Esophagus squamous epithelium (tissue), 4 donors: ENCODE measurements around the gene NDC1.
"Not testable (repeated sequence)": the region's sequence is repeated elsewhere in the genome, so short reads cannot be mapped to it uniquely, and the experiment has no call there.

Experiments used
- POLR2A ChIP-seq, 4 donors: fragments of 450-650 bp; IDR thresholded peaks; one replicate each; pipeline ENCODE4 v1.6.1; 2017; ENCODE audit warnings: antibody characterized with exemption in 4 of 4, mild to moderate bottlenecking in 4 of 4, moderate library complexity in 3 of 4
- TF ChIP-seq, protein P1 (sequence below), 6 experiments: fragments of 450-650 bp in 4 of 6; fragments of 200-600 bp in 2 of 6; sonication (generic) in 2 of 6; IDR thresholded peaks; one replicate each; pipeline ENCODE4 v1.5.1; 2016 to 2019; ENCODE audit warnings: antibody characterized with exemption in 6 of 6, mild to moderate bottlenecking in 4 of 6, moderate library complexity in 4 of 6

- TF ChIP-seq, protein P1, sequence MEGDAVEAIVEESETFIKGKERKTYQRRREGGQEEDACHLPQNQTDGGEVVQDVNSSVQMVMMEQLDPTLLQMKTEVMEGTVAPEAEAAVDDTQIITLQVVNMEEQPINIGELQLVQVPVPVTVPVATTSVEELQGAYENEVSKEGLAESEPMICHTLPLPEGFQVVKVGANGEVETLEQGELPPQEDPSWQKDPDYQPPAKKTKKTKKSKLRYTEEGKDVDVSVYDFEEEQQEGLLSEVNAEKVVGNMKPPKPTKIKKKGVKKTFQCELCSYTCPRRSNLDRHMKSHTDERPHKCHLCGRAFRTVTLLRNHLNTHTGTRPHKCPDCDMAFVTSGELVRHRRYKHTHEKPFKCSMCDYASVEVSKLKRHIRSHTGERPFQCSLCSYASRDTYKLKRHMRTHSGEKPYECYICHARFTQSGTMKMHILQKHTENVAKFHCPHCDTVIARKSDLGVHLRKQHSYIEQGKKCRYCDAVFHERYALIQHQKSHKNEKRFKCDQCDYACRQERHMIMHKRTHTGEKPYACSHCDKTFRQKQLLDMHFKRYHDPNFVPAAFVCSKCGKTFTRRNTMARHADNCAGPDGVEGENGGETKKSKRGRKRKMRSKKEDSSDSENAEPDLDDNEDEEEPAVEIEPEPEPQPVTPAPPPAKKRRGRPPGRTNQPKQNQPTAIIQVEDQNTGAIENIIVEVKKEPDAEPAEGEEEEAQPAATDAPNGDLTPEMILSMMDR (IDR thresholded peaks at IDR 0.05), result not testable (repeated sequence)
- TF ChIP-seq POLR2A (IDR thresholded peaks at IDR 0.05), result not testable (repeated sequence)
These were observed 22.6 kb downstream of the NDC1 start for GRCh38 chr1:53815484-53815883.
